ENCODE measurements around the gene CYTH1. TPM values are rescaled to one million over a fixed set of nuclear protein-coding genes. Genes with fewer than 3 reads are reported as not detected.

The CYTH1 gene
- total and polyA plus RNA-seq, 2 donors (not counting 1 experiment from before 2014, with no cell fraction given): 255 to 353 TPM

DNA sequence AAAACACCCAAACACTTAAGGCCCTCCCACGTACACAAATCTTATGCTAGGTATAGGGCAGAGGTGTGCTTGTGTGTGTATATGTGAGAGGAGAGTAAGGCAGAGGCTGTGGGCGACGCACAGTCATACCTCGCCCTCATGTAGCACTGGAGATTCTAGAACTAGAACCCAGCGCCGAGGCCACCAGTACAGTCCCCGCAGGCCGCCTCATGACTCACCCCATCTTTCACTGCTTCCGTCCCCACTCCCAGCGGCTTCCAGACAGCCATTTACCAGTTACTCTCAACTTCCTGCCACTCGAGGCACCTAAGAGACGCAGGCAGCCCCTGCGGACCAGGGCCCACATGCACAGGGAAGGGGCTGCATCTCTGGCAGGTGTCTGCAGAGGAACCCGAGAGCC, 23.2 kb upstream of the CYTH1 start:
- Histone ChIP-seq H3K36me3 (replicated peaks in 1 of 2; ENCODE audit: control extremely low read depth in 1 of 2, control insufficient read depth in 1 of 2, extremely low read depth in 1 of 2, insufficient read depth in 2 of 2, low read length in 1 of 2) (peaks cover 0 to 67% of the 10 kb centered on the region in 2 experiments), H3K9me3 (ENCODE audit: control extremely low read depth in 1 of 3, control insufficient read depth in 2 of 3, insufficient read depth in 1 of 3, low read length in 2 of 3) (no peaks in the 10 kb centered on the region), H2AFZ (ENCODE audit: insufficient read depth, low read depth, low read length, poor library complexity, severe bottlenecking) (no peak overlapping the region), H3K27me3 (replicated peaks in 1 of 4; ENCODE audit: control extremely low read depth in 1 of 4, control insufficient read depth in 3 of 4, insufficient read depth in 4 of 4, low read length in 3 of 4) (no peaks in the 10 kb centered on the region), H3K9ac (ENCODE audit: low read length) (no peak overlapping the region), H3K4me2 (replicated peaks; ENCODE audit: low read depth, low read length, poor library complexity, severe bottlenecking) (no peak overlapping the region), H3K4me1 (ENCODE audit: control insufficient read depth in 2 of 2, insufficient read depth in 2 of 2, low read length in 2 of 2) (peaks cover 19% of the 10 kb centered on the region in 2 donors), H3K79me2 (ENCODE audit: control insufficient read depth, insufficient read depth, low read length) (peaks cover 36% of the 10 kb centered on the region), H4K20me1 (ENCODE audit: control insufficient read depth, insufficient read depth, low read length, poor library complexity, severe bottlenecking) (peaks cover 23% of the 10 kb centered on the region), H3K4me3 (ENCODE audit: control extremely low read depth in 1 of 5, extremely low read depth in 1 of 5, insufficient read depth in 1 of 5, low read depth in 2 of 5, low read length in 4 of 5) (no peak overlapping the region), H3K27ac (ENCODE audit: low read length in 2 of 2) (peak overlapping the region in 1 of 2 donors; percentile 81)
- intact Hi-C loops (cut with micrococcal nuclease): no loop called here
- Mint-ChIP-seq H3K4me1 (peaks cover 18% of the 10 kb centered on the region), H3K9me3 (ENCODE audit: insufficient read depth) (no peaks in the 10 kb centered on the region), H3K27ac (no peak overlapping the region), H3K4me3 (no peak overlapping the region), H3K27me3 (no peaks in the 10 kb centered on the region)
- ChIA-PET CTCF (interaction anchor here (1.4 kb wide), 1 partner anchor 308 kb away, joined by 3 read pairs; no protein-coding TSS in a partner anchor), POLR2A (no interaction called here)
- TF ChIP-seq EZH2 (IDR thresholded peaks at IDR 0.05; ENCODE audit: borderline replicate concordance, insufficient read depth, low read depth, low read length, poor library complexity, severe bottlenecking): no peak
- TF ChIP-seq, protein P1, sequence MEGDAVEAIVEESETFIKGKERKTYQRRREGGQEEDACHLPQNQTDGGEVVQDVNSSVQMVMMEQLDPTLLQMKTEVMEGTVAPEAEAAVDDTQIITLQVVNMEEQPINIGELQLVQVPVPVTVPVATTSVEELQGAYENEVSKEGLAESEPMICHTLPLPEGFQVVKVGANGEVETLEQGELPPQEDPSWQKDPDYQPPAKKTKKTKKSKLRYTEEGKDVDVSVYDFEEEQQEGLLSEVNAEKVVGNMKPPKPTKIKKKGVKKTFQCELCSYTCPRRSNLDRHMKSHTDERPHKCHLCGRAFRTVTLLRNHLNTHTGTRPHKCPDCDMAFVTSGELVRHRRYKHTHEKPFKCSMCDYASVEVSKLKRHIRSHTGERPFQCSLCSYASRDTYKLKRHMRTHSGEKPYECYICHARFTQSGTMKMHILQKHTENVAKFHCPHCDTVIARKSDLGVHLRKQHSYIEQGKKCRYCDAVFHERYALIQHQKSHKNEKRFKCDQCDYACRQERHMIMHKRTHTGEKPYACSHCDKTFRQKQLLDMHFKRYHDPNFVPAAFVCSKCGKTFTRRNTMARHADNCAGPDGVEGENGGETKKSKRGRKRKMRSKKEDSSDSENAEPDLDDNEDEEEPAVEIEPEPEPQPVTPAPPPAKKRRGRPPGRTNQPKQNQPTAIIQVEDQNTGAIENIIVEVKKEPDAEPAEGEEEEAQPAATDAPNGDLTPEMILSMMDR (IDR thresholded peaks at IDR 0.05): no peak
- ATAC-seq (ENCODE audit: low read depth) (no peak), DNase-seq (no peak)
- 88% methylated on average over 13 of the region's 14 CpGs for WGBS (ENCODE audit: insufficient coverage)

DNA sequence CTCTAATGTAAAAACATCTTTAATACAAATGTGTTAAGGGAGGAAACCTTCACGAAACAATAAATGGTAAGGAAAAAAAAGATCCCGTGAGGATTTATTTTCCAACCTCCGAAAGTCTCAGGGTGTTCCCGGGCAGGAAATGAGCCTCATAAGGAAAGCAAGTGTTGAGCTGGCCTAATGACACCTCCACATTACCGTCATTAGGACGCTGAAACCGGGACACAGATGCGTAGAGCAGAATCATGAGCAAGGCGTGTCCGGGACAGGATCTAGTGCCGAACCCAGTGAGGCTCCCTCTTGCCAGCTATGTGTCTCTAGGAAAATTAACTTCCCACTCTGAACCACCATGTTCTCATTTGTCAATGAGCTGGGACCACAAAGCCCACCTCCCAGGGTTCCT, 22.7 kb upstream of the CYTH1 start:
- intact Hi-C loops (cut with micrococcal nuclease): no loop called here
- no peaks in the 10 kb centered on the region for H3K27me3 Mint-ChIP-seq
- POLR2A ChIA-PET: interaction anchor here (0.7 kb wide), 1 partner anchor 956 kb away, joined by 7 read pairs; no protein-coding TSS in a partner anchor

More for the DNA sequence above, 22.7 kb upstream of the CYTH1 start:
- Mint-ChIP-seq H3K9me3 (ENCODE audit: insufficient read depth) (no peaks in the 10 kb centered on the region), H3K27ac (no peak overlapping the region), H3K4me1 (peaks cover 18% of the 10 kb centered on the region), H3K4me3 (no peak overlapping the region)
- TF ChIP-seq, protein P1 (IDR thresholded peaks at IDR 0.05): no peak
- no peak for TF ChIP-seq EZH2 (IDR thresholded peaks at IDR 0.05; ENCODE audit: borderline replicate concordance, insufficient read depth, low read depth, low read length, poor library complexity, severe bottlenecking)
- WGBS (ENCODE audit: insufficient coverage): 83% methylated on average over 10 of the region's 11 CpGs
- no peak for DNase-seq
- Histone ChIP-seq H4K20me1 (ENCODE audit: control insufficient read depth, insufficient read depth, low read length, poor library complexity, severe bottlenecking) (peaks cover 23% of the 10 kb centered on the region), H3K27me3 (replicated peaks in 1 of 4; ENCODE audit: control extremely low read depth in 1 of 4, control insufficient read depth in 3 of 4, insufficient read depth in 4 of 4, low read length in 3 of 4) (no peaks in the 10 kb centered on the region), H3K36me3 (replicated peaks in 1 of 2; ENCODE audit: control extremely low read depth in 1 of 2, control insufficient read depth in 1 of 2, extremely low read depth in 1 of 2, insufficient read depth in 2 of 2, low read length in 1 of 2) (peaks cover 0 to 64% of the 10 kb centered on the region in 2 experiments), H3K79me2 (ENCODE audit: control insufficient read depth, insufficient read depth, low read length) (peaks cover 38% of the 10 kb centered on the region), H3K9me3 (ENCODE audit: control extremely low read depth in 1 of 3, control insufficient read depth in 2 of 3, insufficient read depth in 1 of 3, low read length in 2 of 3) (no peaks in the 10 kb centered on the region), H3K4me3 (ENCODE audit: control extremely low read depth in 1 of 5, extremely low read depth in 1 of 5, insufficient read depth in 1 of 5, low read depth in 2 of 5, low read length in 4 of 5) (no peak overlapping the region), H3K9ac (ENCODE audit: low read length) (no peak overlapping the region), H3K4me2 (replicated peaks; ENCODE audit: low read depth, low read length, poor library complexity, severe bottlenecking) (no peak overlapping the region), H2AFZ (ENCODE audit: insufficient read depth, low read depth, low read length, poor library complexity, severe bottlenecking) (no peak overlapping the region), H3K4me1 (ENCODE audit: control insufficient read depth in 2 of 2, insufficient read depth in 2 of 2, low read length in 2 of 2) (peaks cover 19% of the 10 kb centered on the region in 2 donors), H3K27ac (ENCODE audit: low read length in 2 of 2) (no peak overlapping the region)
- ATAC-seq (ENCODE audit: low read depth): no peak
- CTCF ChIA-PET: interaction anchor here (0.6 to 1.4 kb wide), 2 partner anchors 58 to 308 kb away, joined by 3 to 4 read pairs; no protein-coding TSS in a partner anchor

Measured in B cell (primary cell).